Lower lobe of right lung (tissue), 2 donors: ENCODE data around the gene CDH2. TPM values are rescaled to one million over a fixed set of nuclear protein-coding genes. Genes with fewer than 3 reads are reported as not detected.

Source experiments
- ATAC-seq, 2 donors: fragments of 200-7000 bp; cut with Tn5 transposase; one replicate each; pipeline ENCODE4 v1.9.1; 2020 to 2022; ENCODE audit warnings: mild to moderate bottlenecking in 2 of 2, moderate library complexity in 2 of 2
- DNase-seq: peaks from one replicate; pipeline ENCODE4 v3.0.0-alpha.2; 2020
- H3K27ac ChIP-seq: fragments of 200-600 bp; one replicate; pipeline ENCODE4 v1.8.0; 2022
- H3K27me3 ChIP-seq: fragments of 200-600 bp; one replicate; pipeline ENCODE4 v1.8.0; 2022; ENCODE audit warnings: low read depth
- H3K36me3 ChIP-seq: fragments of 200-600 bp; one replicate; pipeline ENCODE4 v1.8.0; 2022; ENCODE audit warnings: mild to moderate bottlenecking
- H3K4me1 ChIP-seq: fragments of 200-600 bp; one replicate; pipeline ENCODE4 v1.8.0; 2022
- H3K4me3 ChIP-seq: fragments of 200-600 bp; one replicate; pipeline ENCODE4 v1.8.0; 2022; ENCODE audit warnings: mild to moderate bottlenecking
- H3K9me3 ChIP-seq: fragments of 200-600 bp; one replicate; pipeline ENCODE4 v1.8.0; 2022
- intact Hi-C: fragments of 100-400 bp; cut with DNase I; formaldehyde crosslinking; loops from one replicate; pipeline ENCODE4 v1.11.0; 2022
- total RNA-seq: library from RNA; stranded (reverse); fragmentation: NEBNext Ultra II Directional; extraction: Animal tissue kit (Norgen Biotek cat#: 25700); gene quantifications from one replicate; pipeline ENCODE4 v1.2.1, GENCODE V29; 2021
- TF ChIP-seq, protein P1 (sequence below): fragments of 200-600 bp; IDR thresholded peaks from one replicate; pipeline ENCODE4 v1.8.0; 2022; ENCODE audit warnings: antibody characterized with exemption, mild to moderate bottlenecking
- donor health status: DM: no; HTN: yes; CAD: no; lungs with severe emphysema.

Gene CDH2
- total RNA-seq, 1 donor from 2014 or later, result 0.68 TPM

DNA sequence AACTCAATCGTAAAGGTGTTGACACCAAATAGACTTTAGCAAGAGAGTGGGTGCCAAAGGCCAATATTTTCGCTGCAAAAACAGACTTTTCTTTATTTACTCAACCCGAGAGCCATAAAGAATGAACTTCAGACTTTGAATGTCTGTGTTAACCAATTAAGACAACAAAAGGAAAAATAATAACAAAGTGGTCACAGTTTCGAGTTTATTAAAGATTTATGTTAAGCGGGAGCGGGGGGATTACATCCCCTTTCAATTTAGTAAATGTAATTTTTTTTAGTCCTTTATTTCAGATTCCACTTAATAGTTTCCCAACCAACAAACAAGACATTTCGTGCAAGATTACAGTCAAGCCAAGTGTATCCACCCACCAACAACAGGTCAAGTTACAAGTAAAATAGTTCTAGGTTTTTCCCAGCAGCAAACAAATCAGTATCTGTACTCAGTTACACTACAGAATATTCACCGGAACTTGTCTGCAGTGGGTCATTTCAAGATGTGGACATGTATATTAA lies 9.0 kb downstream of the CDH2 start:
- H3K36me3 ChIP-seq, result no peaks in the 10 kb centered on the region
- peaks cover 2% of the 10 kb centered on the region for H3K27me3 ChIP-seq
- no peak overlapping the region for H3K27ac ChIP-seq
- H3K9me3 ChIP-seq, result no peaks in the 10 kb centered on the region
- no peaks in the 10 kb centered on the region for H3K4me1 ChIP-seq
- DNase-seq (no peak), ATAC-seq (no peak)
- H3K4me3 ChIP-seq, result no peak overlapping the region
- TF ChIP-seq, protein P1, sequence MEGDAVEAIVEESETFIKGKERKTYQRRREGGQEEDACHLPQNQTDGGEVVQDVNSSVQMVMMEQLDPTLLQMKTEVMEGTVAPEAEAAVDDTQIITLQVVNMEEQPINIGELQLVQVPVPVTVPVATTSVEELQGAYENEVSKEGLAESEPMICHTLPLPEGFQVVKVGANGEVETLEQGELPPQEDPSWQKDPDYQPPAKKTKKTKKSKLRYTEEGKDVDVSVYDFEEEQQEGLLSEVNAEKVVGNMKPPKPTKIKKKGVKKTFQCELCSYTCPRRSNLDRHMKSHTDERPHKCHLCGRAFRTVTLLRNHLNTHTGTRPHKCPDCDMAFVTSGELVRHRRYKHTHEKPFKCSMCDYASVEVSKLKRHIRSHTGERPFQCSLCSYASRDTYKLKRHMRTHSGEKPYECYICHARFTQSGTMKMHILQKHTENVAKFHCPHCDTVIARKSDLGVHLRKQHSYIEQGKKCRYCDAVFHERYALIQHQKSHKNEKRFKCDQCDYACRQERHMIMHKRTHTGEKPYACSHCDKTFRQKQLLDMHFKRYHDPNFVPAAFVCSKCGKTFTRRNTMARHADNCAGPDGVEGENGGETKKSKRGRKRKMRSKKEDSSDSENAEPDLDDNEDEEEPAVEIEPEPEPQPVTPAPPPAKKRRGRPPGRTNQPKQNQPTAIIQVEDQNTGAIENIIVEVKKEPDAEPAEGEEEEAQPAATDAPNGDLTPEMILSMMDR, result no peak
- intact Hi-C loops, result no loop called here

DNA sequence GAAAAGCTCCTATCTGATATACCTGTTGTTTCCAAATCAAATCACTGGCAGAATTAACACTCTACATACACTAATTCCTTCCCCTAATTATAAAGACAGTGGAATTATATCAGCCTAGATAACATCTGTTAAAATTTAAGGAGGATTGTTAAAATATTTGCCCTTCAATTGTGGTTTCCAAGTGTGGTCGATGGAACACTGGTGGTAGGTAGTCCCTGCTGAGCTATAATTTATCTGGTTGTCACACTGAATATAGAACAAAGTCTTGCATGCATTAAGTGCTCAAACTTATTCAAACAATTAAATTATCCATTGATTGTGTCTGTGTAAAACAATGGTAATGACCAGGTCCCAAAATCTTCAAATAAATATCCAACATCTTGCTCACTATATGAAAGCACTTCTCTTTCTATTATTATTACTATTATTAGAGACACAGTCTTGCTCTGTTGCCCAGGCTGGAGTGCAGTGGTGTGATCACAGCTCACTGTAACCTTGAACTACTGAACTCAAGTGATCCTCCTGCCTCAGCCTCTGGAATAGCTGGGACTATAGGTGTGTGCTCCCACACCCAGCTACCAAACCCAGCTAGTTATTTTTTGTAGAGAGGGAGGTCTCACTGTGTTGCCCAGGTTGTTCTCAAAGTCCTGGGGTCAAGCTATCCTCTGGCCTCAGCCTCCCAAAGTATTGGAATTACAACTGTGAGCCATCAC lies 12.0 kb downstream of the CDH2 start:
- Histone ChIP-seq H3K27ac (no peak overlapping the region), H3K36me3 (no peaks in the 10 kb centered on the region), H3K4me1 (no peaks in the 10 kb centered on the region), H3K27me3 (no peaks in the 10 kb centered on the region), H3K4me3 (no peak overlapping the region), H3K9me3 (no peaks in the 10 kb centered on the region)
- DNase-seq, result no peak
- no peak for ATAC-seq
- TF ChIP-seq, protein P1, result no peak
- intact Hi-C loops, result no loop called here

DNA sequence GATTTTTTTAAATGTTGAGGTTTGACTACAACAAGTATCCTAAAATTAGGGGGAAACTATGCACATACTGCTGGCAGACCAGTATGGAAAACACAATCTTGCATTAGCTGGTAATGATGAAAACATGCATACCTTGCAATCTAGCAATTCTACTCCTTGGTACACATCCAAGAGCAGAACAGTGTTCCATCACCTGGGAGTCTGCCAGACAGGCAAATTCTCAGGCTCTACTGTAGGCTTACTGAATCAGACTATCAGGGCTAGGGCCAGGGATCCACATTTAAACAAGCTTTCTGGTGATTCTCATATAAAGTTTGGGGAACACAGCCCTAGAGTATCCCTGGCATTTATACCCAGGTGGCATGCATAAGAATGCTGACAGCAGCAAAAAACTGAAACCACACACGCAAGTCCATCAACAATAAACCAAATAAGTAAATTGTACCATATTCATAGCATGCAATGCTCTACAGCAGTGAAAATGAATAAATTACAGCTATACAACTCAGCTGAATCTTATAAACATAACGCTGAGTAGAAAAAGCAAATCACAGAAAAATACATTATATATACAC lies 13.6 kb downstream of the CDH2 start:
- H3K9me3 ChIP-seq, result no peaks in the 10 kb centered on the region
- ATAC-seq (no peak), DNase-seq (no peak)
- H3K36me3 ChIP-seq, result no peaks in the 10 kb centered on the region
- H3K4me3 ChIP-seq, result no peak overlapping the region
- no peak overlapping the region for H3K27ac ChIP-seq
- H3K4me1 ChIP-seq, result no peaks in the 10 kb centered on the region
- intact Hi-C loops, result no loop called here
- no peaks in the 10 kb centered on the region for H3K27me3 ChIP-seq
- TF ChIP-seq, protein P1, result no peak

DNA sequence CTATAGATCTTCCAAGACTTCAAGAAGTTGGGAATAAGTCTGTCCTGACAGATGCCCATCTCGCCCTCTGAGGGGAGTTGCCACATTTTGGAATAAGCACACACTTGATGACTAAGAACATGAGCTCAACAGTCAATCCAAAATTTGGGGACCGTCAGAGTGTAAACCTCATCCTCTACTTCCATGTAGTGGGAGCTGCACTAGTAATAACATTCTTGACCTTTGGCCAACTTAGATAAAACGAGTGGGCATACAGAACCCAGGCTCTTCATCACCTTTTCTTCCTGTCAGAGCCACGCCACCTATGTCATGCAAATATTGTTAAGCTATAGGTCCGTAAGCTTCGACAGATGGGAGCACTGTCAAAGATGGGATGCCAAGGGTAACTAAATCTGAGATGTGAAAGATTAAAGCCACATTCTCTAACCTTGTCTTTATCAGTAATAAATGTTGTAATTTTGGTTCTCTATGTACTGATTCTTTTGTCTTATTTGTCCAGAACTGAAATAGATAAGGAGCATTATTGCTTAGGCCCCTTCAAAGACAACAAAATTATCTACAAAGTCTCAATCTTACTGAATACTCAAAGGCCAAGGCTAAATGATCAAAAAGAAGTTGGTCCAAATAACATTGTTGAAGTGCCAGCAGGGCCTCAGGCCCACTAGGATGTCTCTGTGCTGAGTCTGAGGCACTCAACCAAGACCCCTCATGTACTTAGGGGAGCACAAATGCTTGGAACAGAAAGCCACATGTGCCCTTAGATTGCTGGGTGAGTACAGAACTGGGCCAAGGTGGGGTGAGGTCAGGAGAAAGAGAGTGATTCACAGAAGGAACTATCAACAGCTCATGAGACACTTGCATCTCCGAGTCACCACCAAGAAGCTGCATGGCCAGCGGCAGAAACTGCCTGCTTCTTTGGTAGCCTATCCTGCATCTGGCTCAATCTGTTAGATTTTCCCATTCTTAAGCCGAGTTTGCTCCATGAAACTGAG lies 15.0 kb downstream of the CDH2 start:
- H3K27me3 ChIP-seq, result no peaks in the 10 kb centered on the region
- DNase-seq, result no peak
- H3K9me3 ChIP-seq, result no peaks in the 10 kb centered on the region
- no peaks in the 10 kb centered on the region for H3K36me3 ChIP-seq
- H3K27ac ChIP-seq, result no peak overlapping the region
- no peaks in the 10 kb centered on the region for H3K4me1 ChIP-seq
- TF ChIP-seq, protein P1, result no peak
- intact Hi-C loops, result no loop called here
- no peak for ATAC-seq
- H3K4me3 ChIP-seq, result no peak overlapping the region

DNA sequence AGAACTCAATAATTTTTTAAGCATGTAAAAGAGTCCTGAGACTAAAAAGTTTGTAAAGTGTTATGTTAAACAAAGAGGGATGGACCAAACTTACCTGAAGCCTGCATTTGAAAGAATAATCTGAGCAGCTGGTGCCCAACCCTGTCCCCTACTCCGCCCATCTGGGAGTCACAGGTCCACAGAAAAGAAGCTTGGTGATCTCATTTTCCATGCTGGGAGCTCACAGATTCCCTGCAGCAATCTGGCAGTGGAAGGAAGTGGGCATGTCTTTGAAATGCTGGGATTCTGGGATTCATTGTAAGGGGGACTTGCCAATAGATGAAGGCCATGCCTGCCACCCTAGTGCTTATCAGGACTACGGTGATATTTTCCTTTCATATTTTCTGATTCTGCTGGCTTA lies 17.9 kb downstream of the CDH2 start:
- H3K27ac ChIP-seq, result no peak overlapping the region
- H3K9me3 ChIP-seq, result no peaks in the 10 kb centered on the region
- no peak for DNase-seq
- no peaks in the 10 kb centered on the region for H3K4me1 ChIP-seq
- H3K27me3 ChIP-seq, result no peaks in the 10 kb centered on the region
- TF ChIP-seq, protein P1, result no peak
- ATAC-seq, result no peak
- no peak overlapping the region for H3K4me3 ChIP-seq
- no peaks in the 10 kb centered on the region for H3K36me3 ChIP-seq
- intact Hi-C loops, result no loop called here
